Measurements from ENCODE around the gene SCLY.

SCLY gene

GRCh38 chr2:238069877-238070276, 9.1 kb downstream of the SCLY start:
- no peak for DNase-seq (ENCODE audit: low spot score)

- no peak for DNase-seq (ENCODE audit: low spot score)
These were observed 14.6 kb downstream of the SCLY start for GRCh38 chr2:238075397-238075796.

- DNase-seq (ENCODE audit: low spot score), result no peak
These were observed 16.5 kb downstream of the SCLY start for GRCh38 chr2:238077292-238077691.

GRCh38 chr2:238079874-238080327, 19.1 kb downstream of the SCLY start:
- DNase-seq (ENCODE audit: low spot score), result no peak

GRCh38 chr2:238080518-238080917, 19.7 kb downstream of the SCLY start:
- no peak for DNase-seq (ENCODE audit: low spot score)

- DNase-seq (ENCODE audit: low spot score), result no peak
These were observed 20.3 kb downstream of the SCLY start for GRCh38 chr2:238081150-238081549.

- DNase-seq (ENCODE audit: low spot score), result no peak
These were observed 20.8 kb downstream of the SCLY start for GRCh38 chr2:238081561-238081960.

- DNase-seq (ENCODE audit: low spot score), result no peak
These were observed 21.4 kb downstream of the SCLY start for GRCh38 chr2:238082151-238082550.

GRCh38 chr2:238082827-238083226, 22.0 kb downstream of the SCLY start:
- DNase-seq (ENCODE audit: low spot score), result no peak

- no peak for DNase-seq (ENCODE audit: low spot score)
These were observed 23.1 kb downstream of the SCLY start for GRCh38 chr2:238083919-238084318.

GRCh38 chr2:238084761-238085160, 24.0 kb downstream of the SCLY start:
- DNase-seq (ENCODE audit: low spot score), result no peak

GRCh38 chr2:238085899-238086298, 25.1 kb downstream of the SCLY start:
- DNase-seq (ENCODE audit: low spot score), result no peak

GRCh38 chr2:238087211-238087610, 26.4 kb downstream of the SCLY start:
- no peak for DNase-seq (ENCODE audit: low spot score)

- no peak for DNase-seq (ENCODE audit: low spot score)
These were observed 30.1 kb downstream of the SCLY start for GRCh38 chr2:238090887-238091286.

- DNase-seq (ENCODE audit: low spot score), result no peak
These were observed 30.7 kb downstream of the SCLY start for GRCh38 chr2:238091436-238092060.

GRCh38 chr2:238092486-238093035, 31.8 kb downstream of the SCLY start:
- DNase-seq (ENCODE audit: low spot score), result no peak

GRCh38 chr2:238093181-238094140, 32.7 kb downstream of the SCLY start:
- DNase-seq (ENCODE audit: low spot score), result no peak

- DNase-seq (ENCODE audit: low spot score), result no peak
These were observed 33.7 kb downstream of the SCLY start for GRCh38 chr2:238094438-238095022.

GRCh38 chr2:238095143-238095542, 34.3 kb downstream of the SCLY start:
- DNase-seq (ENCODE audit: low spot score), result no peak

GRCh38 chr2:238096311-238097011, 35.7 kb downstream of the SCLY start:
- no peak for DNase-seq (ENCODE audit: low spot score)

- DNase-seq (ENCODE audit: low spot score), result no peak
These were observed 36.6 kb downstream of the SCLY start for GRCh38 chr2:238097201-238097987.

All from hematopoietic multipotent progenitor cell treated with erythropoietin and hydrocortisone succinate and interleukin-3 and kit ligand, for 15 days (in vitro differentiated cells).